A549 treated with RU486 at 1 μM for 4 hours (cell line): ENCODE results near the gene AZI2. TPM values are rescaled to one million over a fixed set of nuclear protein-coding genes. Genes with fewer than 3 reads are reported as not detected.

ENCODE experiments used
- total RNA-seq: library from RNA; stranded (reverse); fragments of 200-300 nt; extraction: Qiagen RNA extraction; gene quantifications from 5 replicates; pipeline ENCODE4 v1.2.3, GENCODE V29; 2022; ENCODE audit warnings: low read depth

Gene AZI2
- total RNA-seq: 40.7 to 48.7 TPM (median 43.0 TPM) in 5 replicates

GRCh38 chr3:28348629-28349468 lies at the start of gene AZI2, which contains the start of gene ZCWPW2:
Gene AZI2, minus strand, starts transcription at chr3:28348824. Its CDS starts 8,207 bp downstream, at chr3:28340617.
Gene ZCWPW2, plus strand, starts transcription at chr3:28348721. Its CDS starts 64,348 bp downstream, at chr3:28413069.

Other genes starting within 250 kb of the AZI2 start
- gene CMC1, start 107.2 kb downstream of the AZI2 start, total RNA-seq: 34.6 to 51.7 TPM (median 48.9 TPM) in 5 replicates
- 0.09 TPM in 1 of 5 replicates, not detected in the others for gene ZCWPW2, start 103 bp downstream of the AZI2 start, total RNA-seq